Endothelial cell of umbilical vein (primary cell): ENCODE results near the gene RMP24.

Source experiments
- BruUV-seq: library from RNA; stranded (reverse); fragments of 400-500 nt; replicated peaks from 2 replicates; lab custom pipeline; 2021; lab: Mats Ljungman, UMichigan
- CTCF ChIA-PET: fragments of 300-600, 350-600 bp; sonication (Branson Sonifier 250); formaldehyde crosslinking; loops from one replicate; lab custom pipeline; 2021; ENCODE audit warnings: antibody characterized with exemption, inconsistent platforms; lab: Charles Lee
- POLR2A ChIA-PET: fragments of 300-600, 350-600 bp; sonication (Branson Sonifier 250); formaldehyde crosslinking; loops from one replicate; lab custom pipeline; 2021; ENCODE audit warnings: antibody characterized with exemption, inconsistent platforms; lab: Charles Lee
- DNase-seq: peaks from one replicate; pipeline ENCODE4 v3.0.0-alpha.2; 2011; ENCODE audit warnings: low read depth, low spot score
- FAIRE-seq: peaks from 2 replicates; lab custom pipeline; 2011; peaks lifted over from hg19 to GRCh38; lab: Jason Lieb, UNC
- H2AFZ ChIP-seq: 2 replicates; pipeline ENCODE4 v1.6.0; 2012; ENCODE audit warnings: low read depth, low read length, control low read depth, inconsistent platforms
- H3K27ac ChIP-seq: 2 replicates; pipeline ENCODE4 v1.5.1; 2011; ENCODE audit warnings: low read depth, mild to moderate bottlenecking, control low read depth, low read length, moderate library complexity; ENCODE audit not compliant: insufficient read depth
- H3K27me3 ChIP-seq, 2 experiments: 2 replicates each; pipeline versions ENCODE4 v1.6.0 to v1.6.1; 2011; ENCODE audit warnings: low read length in 2 of 2, mixed read lengths in 1 of 2; ENCODE audit not compliant: control insufficient read depth in 2 of 2, insufficient read depth in 2 of 2
- H3K36me3 ChIP-seq, 2 experiments: 2 replicates in 1 of 2; 3 replicates in 1 of 2; pipeline ENCODE4 v1.5.1; 2011; ENCODE audit warnings: low read length in 2 of 2, mild to moderate bottlenecking in 1 of 2, moderate library complexity in 1 of 2; ENCODE audit not compliant: control insufficient read depth in 2 of 2, insufficient read depth in 2 of 2; ENCODE audit errors: extremely low read depth in 1 of 2
- H3K4me1 ChIP-seq: 3 replicates; pipeline ENCODE4 v1.5.1; 2011; ENCODE audit warnings: mild to moderate bottlenecking, low read length; ENCODE audit not compliant: control insufficient read depth, insufficient read depth; ENCODE audit errors: extremely low read depth
- H3K4me2 ChIP-seq: 2 replicates; pipeline ENCODE4 v1.6.1; 2011; ENCODE audit warnings: low read length, control low read depth, mixed read lengths; ENCODE audit not compliant: insufficient read depth
- H3K4me3 ChIP-seq, 3 experiments: fragments of 200-600 bp in 1 of 3; sonication (generic), shearing (Covaris generic) in 1 of 3; replicated peaks in 1 of 3; 2 replicates each; pipeline ENCODE4 v1.5.1; 2011 to 2016; ENCODE audit warnings: control low read depth in 3 of 3, low read length in 3 of 3, mild to moderate bottlenecking in 2 of 3, inconsistent platforms in 1 of 3, low read depth in 1 of 3, moderate library complexity in 1 of 3; ENCODE audit not compliant: insufficient read depth in 1 of 3
- H3K79me2 ChIP-seq: 2 replicates; pipeline ENCODE4 v1.6.0; 2012; ENCODE audit warnings: low read length, inconsistent platforms; ENCODE audit not compliant: control insufficient read depth, insufficient read depth
- H3K9ac ChIP-seq: replicated peaks from 2 replicates; pipeline ENCODE3; 2011; ENCODE audit warnings: low read length, control low read depth; ENCODE audit not compliant: insufficient read depth; ENCODE audit errors: extremely low read depth
- H3K9me1 ChIP-seq: replicated peaks from 3 replicates; pipeline ENCODE4 v1.6.0; 2011; ENCODE audit warnings: mild to moderate bottlenecking, low read length; ENCODE audit not compliant: control insufficient read depth, insufficient read depth; ENCODE audit errors: extremely low read depth
- H3K9me3 ChIP-seq: replicated peaks from 2 replicates; pipeline ENCODE4 v1.5.1; 2012; ENCODE audit warnings: low read length, inconsistent platforms; ENCODE audit not compliant: control insufficient read depth, insufficient read depth
- H4K20me1 ChIP-seq: replicated peaks from 2 replicates; pipeline ENCODE3; 2011; ENCODE audit warnings: mild to moderate bottlenecking, low read length; ENCODE audit not compliant: control insufficient read depth, insufficient read depth; ENCODE audit errors: extremely low read depth
- EZH2 ChIP-seq: IDR thresholded peaks from 2 replicates; pipeline ENCODE4 v1.6.1; 2012; ENCODE audit warnings: borderline replicate concordance, low read depth, mild to moderate bottlenecking, moderate library complexity, low read length, inconsistent platforms; ENCODE audit not compliant: severe bottlenecking
- FOS ChIP-seq: IDR thresholded peaks from 2 replicates; pipeline ENCODE4 v1.6.1; 2011; ENCODE audit warnings: mild to moderate bottlenecking, low read length, moderate library complexity, borderline replicate concordance; ENCODE audit not compliant: insufficient read depth
- GATA2 ChIP-seq: IDR thresholded peaks from 2 replicates; pipeline ENCODE4 v1.7.0; 2011; ENCODE audit warnings: low read depth, mild to moderate bottlenecking, moderate library complexity, mixed read lengths, low read length; ENCODE audit not compliant: insufficient read length, insufficient read depth
- JUN ChIP-seq: IDR thresholded peaks from 2 replicates; pipeline ENCODE4 v1.6.1; 2011; ENCODE audit warnings: borderline replicate concordance, low read depth; ENCODE audit not compliant: insufficient read length, insufficient read depth
- MYC ChIP-seq: IDR thresholded peaks from one replicate; pipeline ENCODE4 v1.6.1; 2011; ENCODE audit warnings: mild to moderate bottlenecking, low read depth, low read length
- POLR2A ChIP-seq: IDR thresholded peaks from 2 replicates; pipeline ENCODE4 v1.6.1; 2012; ENCODE audit warnings: low read depth, mild to moderate bottlenecking, control low read depth, low read length
- POLR2AphosphoS5 ChIP-seq: IDR thresholded peaks from 2 replicates; pipeline ENCODE4 v1.6.1; 2012; ENCODE audit warnings: low read depth, mild to moderate bottlenecking, control low read depth, low read length, moderate library complexity; ENCODE audit not compliant: insufficient read depth
- dilution Hi-C: fragments of 300-500 bp; cut with MboI; formaldehyde crosslinking; loops from one replicate; pipeline ENCODE4 v1.15.0; 2019; ENCODE audit warnings: low sequenced_read_pairs; ENCODE audit not compliant: extremely low pct_ligation_motif_present
- intact Hi-C: fragments of 100-400 bp; cut with micrococcal nuclease; formaldehyde crosslinking; loops from one replicate; pipeline ENCODE4 v1.10.0; 2022
- TF ChIP-seq, protein P1 (sequence below), 2 donors: IDR thresholded peaks; 1 replicate in 1 of 2; 2 replicates in 1 of 2; pipeline ENCODE4 v1.5.1; 2011; ENCODE audit warnings: low read length in 2 of 2, mild to moderate bottlenecking in 2 of 2, moderate library complexity in 2 of 2, control low read depth in 1 of 2, inconsistent platforms in 1 of 2, low read depth in 1 of 2; ENCODE audit not compliant: insufficient read depth in 1 of 2; ENCODE audit errors: extremely low read depth in 1 of 2
- TF ChIP-seq, protein P2 (sequence below): IDR thresholded peaks from 2 replicates; pipeline ENCODE4 v1.6.1; 2011; ENCODE audit not compliant: insufficient read depth, insufficient read length

Gene RMP24

DNA sequence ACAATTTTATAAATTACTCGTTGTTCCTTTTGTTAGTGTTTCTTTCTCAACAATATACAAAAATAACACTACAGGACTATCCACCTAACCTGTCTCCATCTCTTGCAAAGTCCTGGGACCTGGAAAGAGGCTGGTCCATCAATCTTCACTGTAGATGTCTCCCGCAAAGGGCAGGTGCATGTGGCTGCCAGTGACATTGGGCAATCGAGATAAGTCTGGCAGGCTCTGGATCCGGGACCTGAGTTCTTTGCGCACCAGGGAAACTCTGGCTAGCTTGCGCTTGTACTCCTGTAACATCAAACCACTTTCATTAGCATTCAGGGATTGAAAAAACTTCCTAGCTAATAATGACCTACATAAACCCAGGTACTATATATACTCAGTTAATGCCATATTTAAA is 20.5 kb downstream of the RMP24 start:
- Histone ChIP-seq H3K27me3 (no peaks in the 10 kb centered on the region), H3K27ac (no peak overlapping the region), H3K79me2 (no peaks in the 10 kb centered on the region), H3K9me1 (no peaks in the 10 kb centered on the region), H4K20me1 (no peaks in the 10 kb centered on the region), H3K9ac (no peak overlapping the region), H3K9me3 (no peaks in the 10 kb centered on the region), H2AFZ (no peak overlapping the region), H3K4me3 (no peak overlapping the region), H3K4me2 (no peak overlapping the region), H3K4me1 (no peaks in the 10 kb centered on the region), H3K36me3 (no peaks in the 10 kb centered on the region)
- dilution Hi-C loops: no loop called here
- no TSS peak for BruUV-seq
- DNase-seq (no peak), FAIRE-seq (no peak)
- intact Hi-C loops: no loop called here
- POLR2A ChIA-PET: interaction anchor here (0.6 kb wide), 1 partner anchor 570 kb away, joined by 3 read pairs; no protein-coding TSS in a partner anchor
- TF ChIP-seq, protein P1, sequence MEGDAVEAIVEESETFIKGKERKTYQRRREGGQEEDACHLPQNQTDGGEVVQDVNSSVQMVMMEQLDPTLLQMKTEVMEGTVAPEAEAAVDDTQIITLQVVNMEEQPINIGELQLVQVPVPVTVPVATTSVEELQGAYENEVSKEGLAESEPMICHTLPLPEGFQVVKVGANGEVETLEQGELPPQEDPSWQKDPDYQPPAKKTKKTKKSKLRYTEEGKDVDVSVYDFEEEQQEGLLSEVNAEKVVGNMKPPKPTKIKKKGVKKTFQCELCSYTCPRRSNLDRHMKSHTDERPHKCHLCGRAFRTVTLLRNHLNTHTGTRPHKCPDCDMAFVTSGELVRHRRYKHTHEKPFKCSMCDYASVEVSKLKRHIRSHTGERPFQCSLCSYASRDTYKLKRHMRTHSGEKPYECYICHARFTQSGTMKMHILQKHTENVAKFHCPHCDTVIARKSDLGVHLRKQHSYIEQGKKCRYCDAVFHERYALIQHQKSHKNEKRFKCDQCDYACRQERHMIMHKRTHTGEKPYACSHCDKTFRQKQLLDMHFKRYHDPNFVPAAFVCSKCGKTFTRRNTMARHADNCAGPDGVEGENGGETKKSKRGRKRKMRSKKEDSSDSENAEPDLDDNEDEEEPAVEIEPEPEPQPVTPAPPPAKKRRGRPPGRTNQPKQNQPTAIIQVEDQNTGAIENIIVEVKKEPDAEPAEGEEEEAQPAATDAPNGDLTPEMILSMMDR (IDR thresholded peaks at IDR 0.05; ENCODE audit: extremely low read depth in 1 of 2, insufficient read depth in 1 of 2, low read depth in 1 of 2, low read length in 2 of 2): no peak
- TF ChIP-seq FOS (no peak), GATA2 (no peak), MYC (no peak), POLR2AphosphoS5 (no peak), EZH2 (no peak), JUN (no peak), POLR2A (no peak)
- TF ChIP-seq, protein P2, sequence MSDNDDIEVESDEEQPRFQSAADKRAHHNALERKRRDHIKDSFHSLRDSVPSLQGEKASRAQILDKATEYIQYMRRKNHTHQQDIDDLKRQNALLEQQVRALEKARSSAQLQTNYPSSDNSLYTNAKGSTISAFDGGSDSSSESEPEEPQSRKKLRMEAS: no peak
- CTCF ChIA-PET: interaction anchor here (0.6 to 1.1 kb wide), 2 partner anchors 24 to 762 kb away, joined by 3 to 4 read pairs; no protein-coding TSS in a partner anchor
